ENCODE results near the gene XXYLT1. TPM values are rescaled to one million over a fixed set of nuclear protein-coding genes. Genes with fewer than 3 reads are reported as not detected.
"Not testable (repeated sequence)": the region's sequence is repeated elsewhere in the genome, so short reads cannot be mapped to it uniquely, and the experiment has no call there.

Gene XXYLT1
- total RNA-seq, 1 donor from 2014 or later: 18.4 TPM

DNA sequence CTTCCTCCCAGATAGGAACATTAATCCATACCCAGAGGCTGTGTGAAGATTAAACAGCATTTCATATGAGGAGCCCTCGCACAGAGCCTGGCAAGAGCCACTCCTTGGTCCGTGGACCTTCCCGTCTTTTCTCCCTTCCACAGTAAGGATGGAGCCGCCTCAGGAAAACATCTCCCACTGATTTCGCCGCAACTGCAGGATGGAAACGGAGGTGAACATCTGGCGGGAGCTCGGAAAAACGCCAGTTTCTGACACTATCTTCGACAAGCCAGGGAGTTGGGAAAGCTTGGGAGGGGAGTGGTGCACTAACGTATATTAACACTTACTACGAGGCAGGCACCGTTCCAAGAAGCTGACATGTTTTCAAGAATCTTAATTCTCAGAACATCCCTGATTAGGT, 157.9 kb downstream of the XXYLT1 start:
- DNase-seq (ENCODE audit: low read depth): no peak

DNA sequence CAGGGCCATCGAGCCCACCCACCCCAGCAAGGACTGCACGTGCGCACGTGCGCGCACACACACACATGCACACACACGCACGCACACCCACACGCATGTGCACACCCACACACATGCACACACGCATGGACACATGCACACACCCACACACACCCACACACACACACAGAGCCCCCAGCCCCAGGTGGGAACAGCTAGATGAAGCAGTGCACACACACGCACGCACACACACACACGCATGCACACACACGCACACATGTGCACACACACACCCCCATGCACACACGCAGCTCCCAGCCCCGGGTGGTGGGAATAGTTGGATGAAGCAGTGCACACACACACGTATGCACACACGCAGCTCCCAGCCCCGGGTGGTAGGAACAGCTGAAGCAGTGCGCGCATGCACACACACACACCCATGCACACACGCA, 158.6 kb downstream of the XXYLT1 start:
- no peak for DNase-seq (ENCODE audit: low read depth)

DNA sequence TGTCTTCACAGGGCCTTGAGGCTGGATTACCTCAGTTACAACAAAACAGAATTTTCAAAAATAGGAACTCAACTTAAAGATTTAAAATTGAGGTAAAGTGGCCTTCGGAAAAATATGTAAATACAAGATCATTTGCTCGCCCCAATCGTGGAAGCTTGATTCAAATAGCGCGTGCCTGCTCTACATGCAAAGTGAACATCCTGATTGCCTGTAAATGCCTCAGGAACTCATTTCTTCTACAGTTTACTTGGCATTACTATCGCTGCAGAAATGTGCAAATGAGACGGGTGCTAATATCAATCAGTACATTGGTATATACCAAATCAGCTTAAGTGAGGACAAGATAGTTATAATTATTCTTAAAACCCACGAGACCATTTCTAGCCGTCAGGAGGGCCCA, 159.2 kb downstream of the XXYLT1 start:
- no peak for DNase-seq (ENCODE audit: low read depth)

DNA sequence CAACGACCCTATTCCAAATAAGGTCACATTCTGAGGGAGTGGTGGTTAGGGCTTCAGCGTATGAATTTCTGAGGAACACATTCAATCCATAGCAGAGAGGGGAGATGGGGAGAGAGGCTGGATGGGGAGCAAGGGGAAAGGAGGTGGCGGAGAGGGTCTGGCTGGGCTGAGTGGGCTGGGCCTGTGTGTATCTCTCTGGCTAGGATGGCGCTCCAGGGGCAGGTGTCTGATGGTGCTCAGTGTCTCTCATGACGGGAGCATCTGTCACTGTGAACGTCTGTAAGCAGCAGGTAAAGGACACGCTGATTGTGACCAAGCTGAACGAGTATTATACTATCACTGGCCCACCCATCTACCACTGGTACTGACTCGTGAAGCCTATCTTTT, 159.6 kb downstream of the XXYLT1 start:
- DNase-seq (ENCODE audit: low read depth): no peak

DNA sequence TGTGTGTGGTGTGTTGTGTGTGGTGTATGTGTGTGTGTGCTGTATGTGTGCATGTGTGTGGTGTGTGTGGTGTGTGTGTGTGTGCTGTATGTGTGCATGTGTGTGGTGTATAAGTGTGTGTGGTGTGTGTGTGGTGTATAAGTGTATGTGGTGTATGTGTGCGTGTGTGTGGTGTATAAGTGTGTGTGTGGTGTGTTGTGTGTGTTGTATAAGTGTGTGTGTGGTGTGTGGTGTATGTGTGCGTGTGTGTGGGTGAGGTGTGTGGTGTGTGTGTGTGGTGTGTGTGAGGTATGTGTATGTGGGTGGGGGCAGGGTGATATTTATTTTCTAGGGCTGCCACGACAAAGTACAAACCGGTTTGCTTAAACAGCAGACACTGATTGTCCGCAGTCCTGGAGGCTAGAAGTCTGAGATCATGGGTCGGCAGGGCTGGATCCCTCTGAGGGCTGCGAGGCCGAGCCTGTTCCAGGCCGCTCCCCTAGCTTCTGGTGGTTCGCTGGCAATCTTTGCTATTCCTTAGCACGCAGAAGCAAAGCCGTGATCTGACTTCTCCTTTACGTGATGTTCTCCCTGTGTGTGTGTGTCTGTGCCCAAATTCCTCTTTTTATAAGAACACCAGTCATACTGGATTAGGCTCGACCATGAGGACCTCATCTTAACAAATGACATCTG, 160.2 kb downstream of the XXYLT1 start:
- DNase-seq (ENCODE audit: low read depth): no peak

DNA sequence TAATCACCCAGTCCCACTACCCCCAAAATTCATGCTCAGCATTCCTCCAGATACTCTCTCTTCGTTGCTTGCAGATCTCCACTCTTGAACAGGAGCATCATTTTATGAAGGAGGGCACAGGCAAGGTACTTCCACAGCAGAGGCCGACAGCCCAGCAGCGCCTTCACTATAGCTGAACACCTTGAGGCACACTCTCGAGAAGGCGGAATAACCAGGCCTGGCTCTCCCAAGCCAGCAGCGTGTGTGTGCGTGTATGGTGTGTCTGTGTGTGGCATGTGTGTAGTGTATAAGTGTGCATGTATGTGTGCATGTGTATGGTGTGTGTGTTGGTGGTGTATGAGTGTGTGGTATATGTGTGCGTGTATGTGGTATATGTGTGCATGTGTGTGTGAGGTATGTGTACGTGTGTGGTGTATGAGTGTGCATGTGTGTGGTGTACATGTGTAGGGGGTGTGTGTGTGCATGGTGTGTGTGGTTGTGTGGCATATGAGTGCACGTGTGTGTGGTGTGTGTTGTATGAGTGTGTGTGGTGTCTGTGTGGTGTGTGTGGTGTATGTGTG, 161.8 kb downstream of the XXYLT1 start:
- DNase-seq (ENCODE audit: low read depth): no peak

DNA sequence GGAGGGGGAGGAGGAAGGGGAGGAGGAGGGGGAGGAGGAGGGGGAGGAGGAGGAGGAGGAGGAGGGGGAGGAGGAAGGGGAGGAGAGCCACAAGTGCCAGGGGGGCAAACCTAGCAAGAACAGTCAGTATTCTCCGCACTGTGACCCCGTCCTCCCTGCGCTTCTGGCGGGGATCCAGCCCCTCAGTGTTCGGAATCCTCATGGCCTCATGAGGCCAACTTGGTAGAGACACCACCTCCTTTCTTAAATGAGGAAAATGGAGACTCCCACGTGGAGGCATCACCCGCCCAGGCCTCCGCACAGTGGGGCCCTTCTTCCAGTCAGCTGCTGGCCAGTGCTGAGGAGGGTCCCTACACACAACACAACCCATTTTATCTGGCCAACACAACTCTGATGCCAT, 163.4 kb downstream of the XXYLT1 start:
- no peak for DNase-seq (ENCODE audit: low read depth)

DNA sequence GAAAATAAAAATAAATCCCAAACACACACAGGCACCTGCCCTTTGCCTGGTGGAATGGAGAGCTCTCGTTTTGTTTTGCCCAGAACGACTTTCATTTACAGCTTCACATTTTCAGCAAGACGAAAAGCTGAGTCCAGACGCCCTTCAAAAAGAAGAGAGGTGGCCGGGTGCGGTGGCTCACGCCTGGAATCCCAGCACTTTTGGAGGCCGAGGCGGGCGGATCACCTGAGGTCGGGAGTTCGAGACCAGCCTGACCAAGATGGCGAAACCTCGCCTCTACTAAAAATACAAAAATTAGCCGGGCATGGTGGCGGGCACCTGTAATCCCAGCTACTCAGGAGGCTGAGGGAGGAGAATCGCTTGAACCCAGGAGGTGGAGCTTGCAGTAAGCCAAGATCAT, 163.9 kb downstream of the XXYLT1 start:
- not testable (repeated sequence) for DNase-seq (ENCODE audit: low read depth)

DNA sequence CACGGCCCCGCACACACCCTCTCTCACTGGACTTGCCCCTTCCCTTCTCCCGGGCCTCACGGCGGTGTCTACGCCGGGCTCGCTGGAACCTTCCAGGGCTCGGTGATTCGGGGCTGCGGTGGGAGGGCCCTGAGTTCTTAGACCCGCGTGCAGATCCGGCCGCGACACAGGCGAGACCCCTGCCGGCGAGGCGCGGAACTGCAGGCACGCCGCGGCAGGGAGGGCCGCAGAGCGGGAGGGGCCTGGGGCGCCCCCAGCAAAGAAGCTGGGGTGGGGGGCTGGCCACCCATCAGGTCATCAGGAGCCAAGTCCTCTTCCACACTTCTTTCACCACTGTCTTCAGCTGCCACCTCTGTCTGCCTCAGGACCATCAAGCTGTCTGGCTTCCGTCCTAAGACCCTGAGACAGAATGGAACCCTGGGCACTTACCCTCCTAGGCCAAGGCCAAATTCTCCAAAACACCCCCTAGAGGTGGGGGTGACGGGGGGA, 164.5 kb downstream of the XXYLT1 start:
- DNase-seq (ENCODE audit: low read depth): no peak

DNA sequence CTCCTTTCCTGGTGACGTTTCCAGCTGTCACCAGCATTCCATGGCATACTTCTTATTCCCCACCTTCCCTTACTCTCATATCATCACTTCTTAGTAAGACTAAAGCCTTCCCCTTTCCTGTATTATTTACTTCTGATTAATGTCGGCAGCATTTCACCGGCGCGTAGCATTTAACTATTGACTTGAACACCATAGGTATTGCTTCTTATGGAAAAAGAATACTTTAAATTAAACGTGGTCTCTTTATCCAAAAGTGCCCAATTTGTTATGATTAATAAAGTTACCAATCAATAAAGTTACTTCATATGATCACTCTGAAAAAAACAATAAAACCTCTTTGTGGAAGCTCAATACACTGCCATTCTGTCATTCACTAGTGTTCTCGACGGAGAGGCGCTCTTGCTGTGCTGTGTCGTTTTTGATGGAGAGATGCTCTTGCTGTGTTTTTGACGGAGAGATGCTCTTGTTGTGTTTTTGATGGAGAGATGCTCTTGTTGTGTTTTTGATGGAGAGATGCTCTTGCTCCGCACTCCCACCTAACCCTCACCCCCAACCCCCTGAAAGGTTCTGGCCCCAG, 165.0 kb downstream of the XXYLT1 start:
- no peak for DNase-seq (ENCODE audit: low read depth)

DNA sequence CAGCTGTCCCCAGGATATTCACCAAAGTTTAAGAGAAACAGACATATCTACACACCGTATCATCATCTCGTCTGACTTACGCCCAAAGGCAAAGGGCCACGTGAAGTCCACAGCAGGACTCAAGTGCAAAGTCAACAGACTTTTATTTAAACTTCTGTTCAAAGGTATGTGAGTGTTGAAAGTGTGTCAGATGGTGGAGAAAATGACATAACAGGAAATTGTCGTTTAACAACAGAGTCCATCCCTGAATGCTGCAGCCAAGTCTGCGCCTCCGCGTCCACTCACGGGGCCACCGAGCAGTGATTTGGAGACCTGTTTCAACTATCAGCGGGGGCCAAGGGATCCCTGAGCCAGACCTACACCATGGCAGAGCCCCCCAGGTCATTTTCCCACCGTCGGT, 165.6 kb downstream of the XXYLT1 start:
- DNase-seq (ENCODE audit: low read depth): no peak

DNA sequence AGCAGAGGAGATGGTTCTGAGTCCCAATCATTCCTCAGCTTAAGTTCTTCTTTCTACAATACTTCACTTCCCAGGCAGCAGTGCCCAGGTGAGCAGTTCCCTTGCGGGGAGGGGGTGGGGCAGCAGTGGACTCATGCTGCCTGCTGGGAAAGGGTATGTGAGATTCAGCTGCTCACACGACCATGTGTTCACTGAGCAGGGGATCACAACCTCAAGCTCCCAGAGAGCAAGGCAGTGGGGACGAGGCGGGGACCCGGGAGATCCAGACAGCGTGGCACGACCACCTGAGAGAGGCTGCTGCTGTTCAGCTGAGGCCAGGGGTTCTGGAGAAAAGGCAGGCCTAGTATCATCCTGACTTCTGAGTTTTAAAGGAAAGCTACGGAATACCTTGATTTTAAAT, 166.6 kb downstream of the XXYLT1 start:
- DNase-seq (ENCODE audit: low read depth): no peak

DNA sequence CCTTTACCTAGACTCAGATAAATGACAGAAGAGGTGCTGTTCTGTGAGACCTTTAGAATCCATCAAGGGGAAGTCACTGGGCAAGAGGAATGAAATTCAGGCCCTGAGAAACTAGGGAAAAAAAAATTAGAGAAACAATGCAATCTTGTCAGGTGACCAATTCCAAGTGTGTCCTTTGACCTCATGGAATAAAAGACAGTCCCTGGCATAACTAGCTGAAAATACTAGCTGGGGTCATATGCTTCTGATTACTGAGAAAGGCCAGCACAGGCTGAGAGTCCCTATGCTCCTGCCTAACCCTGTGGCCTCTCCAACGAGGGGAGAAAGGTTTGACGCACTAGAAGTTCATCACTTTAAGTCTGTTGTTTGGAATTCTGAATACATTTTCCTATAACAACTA, 167.3 kb downstream of the XXYLT1 start:
- DNase-seq (ENCODE audit: low read depth): peak; percentile 20

DNA sequence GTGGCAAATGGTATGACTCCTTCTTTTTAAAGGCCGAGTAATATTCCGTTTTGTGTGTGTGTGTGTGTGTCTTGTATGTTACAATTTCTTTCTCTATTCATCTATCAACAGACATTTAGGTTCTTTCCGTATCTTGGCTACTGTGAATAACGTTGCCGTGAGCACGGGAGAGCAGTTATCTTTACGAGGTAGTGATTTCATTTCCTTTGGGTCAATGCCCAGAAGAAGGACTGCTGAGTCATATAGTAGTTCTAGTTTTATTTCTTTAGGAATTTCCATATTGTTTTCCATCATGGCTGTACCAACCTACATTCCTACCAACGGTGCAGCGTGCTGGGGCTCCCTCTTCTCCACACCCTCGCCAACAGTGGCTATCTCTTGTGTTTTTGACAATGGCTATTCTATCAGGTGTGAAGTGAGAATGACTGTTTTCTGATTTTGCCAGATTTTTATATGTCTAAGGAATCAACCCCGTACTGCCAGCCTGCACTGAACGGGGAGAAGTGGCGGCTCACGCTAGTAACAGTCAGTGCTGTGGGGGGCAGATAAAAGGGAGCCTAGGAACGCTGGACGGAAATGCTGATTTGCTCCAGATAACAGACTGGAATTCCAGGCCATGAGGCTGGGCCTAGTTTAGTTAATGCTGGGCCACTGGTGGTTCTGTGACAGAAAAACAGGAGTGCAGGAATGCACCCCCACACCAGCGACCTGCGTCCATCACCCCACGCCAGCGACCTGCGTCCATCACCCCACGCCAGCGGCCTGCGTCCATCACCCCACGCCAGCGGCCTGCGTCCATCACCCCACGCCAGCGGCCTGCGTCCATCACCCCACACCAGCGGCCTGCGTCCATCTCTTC, 168.1 kb downstream of the XXYLT1 start:
- DNase-seq (ENCODE audit: low read depth): peak; percentile 90

DNA sequence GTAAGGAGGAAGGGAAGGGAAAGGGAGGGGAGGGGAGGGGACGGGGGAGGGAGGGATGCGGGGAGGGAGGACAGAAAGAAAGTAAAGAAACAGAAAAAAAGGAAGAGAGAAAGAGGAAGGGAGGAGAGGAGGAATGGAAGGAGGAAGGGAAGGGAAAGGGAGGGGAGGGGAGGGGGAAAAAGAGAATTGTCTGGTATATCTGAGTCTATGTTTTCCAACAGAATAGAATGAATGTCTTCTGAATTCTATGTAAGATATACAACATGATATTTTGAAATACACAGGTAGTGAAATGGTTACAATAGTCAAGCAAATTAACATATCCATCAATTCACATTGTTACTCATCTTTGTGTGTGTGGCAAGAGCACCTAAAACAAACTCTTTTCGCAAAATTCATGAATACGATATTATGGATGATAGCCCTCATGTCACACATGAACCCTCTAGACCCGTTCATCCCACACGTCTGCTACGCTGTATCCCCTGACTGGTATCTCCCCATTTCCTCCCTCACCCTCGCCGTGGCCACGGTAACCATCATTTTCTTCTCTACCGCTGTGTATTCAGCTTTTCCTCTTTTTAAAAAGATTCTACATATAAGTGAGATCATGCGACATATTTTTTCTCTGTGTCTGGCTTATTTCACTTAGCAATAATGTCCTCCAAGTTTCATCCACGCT, 168.9 kb downstream of the XXYLT1 start:
- DNase-seq (ENCODE audit: low read depth): no peak

DNA sequence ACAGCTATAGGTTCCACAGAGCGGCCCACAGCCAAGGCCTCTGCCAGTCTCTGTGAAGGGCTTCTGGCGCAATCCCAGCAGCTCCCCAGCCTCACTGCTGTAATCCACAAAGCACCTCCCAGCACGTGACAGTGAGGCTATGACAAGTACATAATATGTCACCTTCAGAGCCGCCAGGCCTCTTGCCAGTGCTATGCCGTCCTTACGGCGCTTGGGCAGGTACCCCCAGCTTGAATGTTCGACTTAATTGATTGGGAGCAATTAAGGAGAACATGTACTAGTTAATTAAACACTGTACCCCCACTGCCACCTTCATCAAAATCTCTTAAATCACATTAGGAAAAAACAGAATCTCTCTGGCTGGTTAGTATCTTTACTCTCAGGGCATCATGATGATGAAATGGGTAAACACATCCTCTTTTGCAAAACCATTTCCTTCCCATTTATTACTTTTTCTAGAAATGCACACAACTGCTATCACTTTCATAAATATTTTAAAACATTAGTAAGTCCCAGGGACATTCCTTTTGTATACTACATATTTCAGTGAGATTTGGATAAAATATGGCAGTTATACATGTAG, 169.9 kb downstream of the XXYLT1 start:
- no peak for DNase-seq (ENCODE audit: low read depth)

DNA sequence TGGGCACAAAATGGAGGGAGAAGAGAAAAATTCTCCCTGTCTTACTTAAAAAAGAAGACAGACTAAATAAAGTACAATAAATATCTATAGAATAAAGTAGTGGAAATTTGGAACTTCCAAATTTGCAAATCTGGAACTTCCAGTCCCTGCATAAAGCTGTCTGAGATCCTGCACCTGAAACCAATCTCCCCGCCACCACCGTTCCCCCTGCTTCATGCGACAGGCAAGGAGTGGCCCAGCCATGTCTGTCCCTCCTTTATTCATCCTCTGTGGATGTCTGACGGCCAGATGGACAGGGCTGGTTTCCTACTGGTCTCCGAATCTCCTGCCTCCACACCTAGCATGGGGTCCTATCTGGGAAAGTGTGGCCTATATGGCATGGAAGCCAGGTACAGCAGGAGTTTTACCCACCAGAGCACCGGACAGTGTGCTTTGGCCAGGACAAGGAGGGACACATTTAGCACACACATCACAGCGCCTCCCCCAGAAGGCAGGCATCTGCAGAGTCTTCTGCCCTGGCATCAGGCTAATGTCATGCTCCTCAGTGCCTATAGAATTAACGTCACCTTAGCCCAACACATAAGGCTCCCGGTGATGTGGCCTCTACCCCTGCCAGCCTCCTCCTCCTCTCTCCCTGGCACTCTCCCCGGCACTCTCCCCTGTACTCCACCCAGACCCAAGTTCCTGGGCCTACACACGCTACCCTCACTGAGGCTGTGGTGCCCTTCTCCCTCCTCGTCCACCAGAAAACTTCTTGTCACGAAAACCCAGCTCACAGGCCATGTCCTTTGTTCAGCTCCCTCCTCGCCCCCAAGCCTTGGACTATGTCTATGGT, 170.8 kb downstream of the XXYLT1 start:
- no peak for DNase-seq (ENCODE audit: low read depth)

DNA sequence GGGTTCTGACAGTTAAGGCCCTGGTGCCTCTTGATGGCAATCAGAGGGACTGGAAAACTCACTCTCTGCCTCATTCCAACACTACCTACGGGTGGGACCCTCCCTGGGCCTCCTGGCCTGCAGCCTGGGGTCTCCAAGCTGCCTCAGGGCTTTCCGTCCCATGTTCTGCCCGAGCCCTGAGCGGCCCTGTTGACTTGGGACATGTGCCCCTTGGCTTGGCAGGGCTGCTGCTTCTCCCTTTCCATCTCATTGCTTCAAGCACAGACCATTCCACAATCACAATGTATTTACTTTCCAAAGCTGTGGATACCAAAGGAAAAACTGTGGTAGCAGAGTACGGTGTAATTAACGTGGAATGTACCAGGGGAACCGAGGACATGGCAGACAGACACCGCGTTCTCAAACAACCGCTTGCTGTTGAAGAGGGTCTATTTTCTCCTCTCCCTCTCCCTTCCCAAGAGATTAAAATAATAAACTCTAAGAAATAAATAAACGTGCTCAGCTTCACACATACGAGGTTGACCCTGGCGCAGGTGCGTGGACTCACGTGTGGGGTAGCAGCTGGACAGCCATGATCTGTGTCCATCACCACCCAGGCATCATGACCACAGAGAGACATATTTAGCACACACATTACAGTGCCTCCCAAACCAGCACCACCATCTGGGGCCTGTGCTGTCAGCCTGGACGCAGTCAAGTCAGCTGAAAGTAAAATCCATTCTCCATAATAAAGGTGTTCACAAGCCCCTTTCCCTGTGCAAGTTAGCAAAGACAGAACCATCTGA, 172.0 kb downstream of the XXYLT1 start:
- DNase-seq (ENCODE audit: low read depth): no peak

DNA sequence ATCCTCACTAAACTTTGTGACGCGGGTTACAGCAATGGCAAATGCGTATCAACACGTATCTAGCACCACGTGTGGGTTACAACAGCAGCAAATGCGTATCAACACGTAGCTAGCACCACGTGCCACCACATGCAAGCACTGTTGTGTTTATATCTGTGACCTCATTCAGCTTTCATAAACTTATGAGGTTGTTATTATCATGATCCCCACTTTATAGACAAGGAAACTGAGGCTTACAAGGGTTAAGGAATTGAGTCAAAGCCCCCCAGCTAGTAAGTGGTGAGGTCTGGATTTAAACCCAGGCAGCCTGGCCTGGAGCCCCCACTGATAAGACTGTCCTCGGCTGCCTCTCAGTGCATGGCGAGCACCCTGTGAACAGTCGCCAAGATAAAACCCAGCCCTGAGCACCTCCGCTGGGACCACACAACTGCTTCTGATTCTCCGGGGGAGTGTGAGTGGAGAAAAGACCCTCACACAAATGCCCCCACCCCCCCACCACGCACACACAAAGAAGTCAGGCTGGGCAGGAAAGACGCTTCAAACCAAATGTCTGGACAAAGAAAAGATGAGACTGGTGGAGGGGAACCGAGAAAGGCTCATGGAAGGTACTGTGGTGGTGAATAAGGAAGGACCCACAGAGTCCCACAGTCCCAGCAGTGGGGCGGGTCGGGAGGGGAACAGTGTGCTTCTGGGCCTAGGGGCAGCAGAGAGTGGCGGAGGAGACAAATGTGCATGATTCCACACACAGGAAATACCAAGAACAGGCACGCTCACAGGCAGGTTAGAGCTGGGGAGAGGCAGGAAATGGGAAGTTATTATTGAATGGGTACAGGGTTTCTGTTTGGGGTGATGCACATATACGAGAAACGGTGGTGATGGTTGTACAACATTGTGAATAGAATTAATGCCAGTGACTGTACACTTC, 173.4 kb downstream of the XXYLT1 start:
- DNase-seq (ENCODE audit: low read depth): no peak

All from renal cortical epithelial cell (primary cell).